HL-60/S4 treated with phorbol 12-myristate 13-acetate at 8.2 ng/mL for 4 days and 3 days (cell line): ENCODE measurements around the gene IGF2BP2.
"Not testable (repeated sequence)": the region's sequence is repeated elsewhere in the genome, so short reads cannot be mapped to it uniquely, and the experiment has no call there.

Experiments
- in situ Hi-C: fragments of 300-500 bp; cut with MboI; formaldehyde crosslinking; loops from 2 replicates; pipeline ENCODE4 v1.15.0; 2022; ENCODE audit warnings: low sequenced_read_pairs

Gene IGF2BP2

DNA sequence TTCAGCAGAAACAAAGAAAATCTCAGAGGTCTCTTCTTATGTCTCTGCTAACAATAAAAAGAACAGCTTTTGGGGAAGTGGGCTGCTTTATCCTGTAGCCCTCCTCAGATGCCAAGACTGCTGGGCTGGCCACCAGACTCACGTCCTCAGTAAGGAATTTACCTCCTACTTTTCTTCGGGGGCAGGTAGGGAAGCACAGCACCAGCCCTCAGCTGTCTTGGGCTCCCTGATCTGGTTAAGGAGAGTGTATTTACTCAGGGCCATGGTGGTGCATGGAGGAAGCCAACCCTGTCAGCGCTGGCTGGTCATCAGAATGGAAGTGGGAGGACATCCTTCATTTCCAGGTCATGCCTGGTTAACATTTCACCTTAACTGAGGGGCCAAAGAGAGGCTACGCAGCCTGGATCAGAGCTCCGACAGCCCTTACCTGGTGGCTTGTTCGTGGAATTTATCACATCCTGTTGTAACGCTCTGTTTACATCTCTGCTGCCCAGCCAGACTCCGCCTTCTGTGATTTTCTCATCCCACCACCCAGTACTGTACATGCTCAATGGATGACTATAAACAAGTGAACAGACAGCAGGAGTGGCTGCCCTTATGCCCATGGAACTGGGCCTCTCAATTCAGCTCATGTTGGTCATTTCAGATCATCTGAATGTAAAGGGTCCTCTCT, 108.3 kb downstream of the IGF2BP2 start:
- in situ Hi-C loops = no loop called here

DNA sequence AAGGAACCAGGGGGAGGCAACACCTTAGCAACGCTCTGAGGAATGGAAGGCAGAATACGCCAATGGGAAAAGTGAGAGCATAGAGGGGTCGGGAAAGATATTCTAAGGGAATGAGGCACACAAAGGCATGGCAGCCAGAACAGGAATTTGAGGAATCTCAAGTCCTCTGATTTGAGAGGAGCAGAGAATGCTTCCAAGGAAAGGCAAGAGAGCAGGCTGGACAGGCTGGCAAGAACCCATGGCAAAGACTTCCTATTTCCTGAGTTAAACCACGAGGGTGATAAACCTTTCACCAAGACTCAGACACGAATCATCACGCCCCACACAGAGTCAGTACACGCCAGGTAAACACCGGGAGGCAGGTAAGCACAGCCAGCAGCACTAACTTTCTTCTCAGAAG, 109.8 kb downstream of the IGF2BP2 start:
- in situ Hi-C loops = no loop called here

DNA sequence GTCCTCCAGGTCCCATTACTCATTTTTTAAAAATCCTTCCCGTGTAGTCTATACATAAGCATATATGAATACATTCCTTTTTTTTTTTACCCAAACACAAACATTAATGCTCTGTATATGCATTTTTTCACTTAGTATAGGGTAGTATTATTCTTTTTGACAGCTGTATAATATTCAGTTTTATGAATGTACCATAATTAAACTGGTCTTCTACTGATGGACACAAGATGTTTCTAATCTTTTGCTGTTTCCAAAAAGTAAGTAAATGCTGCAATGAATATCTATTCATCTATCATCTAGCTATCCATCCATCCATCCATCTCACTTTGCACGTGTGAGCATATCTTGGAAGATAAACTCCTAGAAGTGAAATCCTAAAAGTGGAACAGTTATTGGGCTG, 110.8 kb downstream of the IGF2BP2 start:
- in situ Hi-C loops = no loop called here

DNA sequence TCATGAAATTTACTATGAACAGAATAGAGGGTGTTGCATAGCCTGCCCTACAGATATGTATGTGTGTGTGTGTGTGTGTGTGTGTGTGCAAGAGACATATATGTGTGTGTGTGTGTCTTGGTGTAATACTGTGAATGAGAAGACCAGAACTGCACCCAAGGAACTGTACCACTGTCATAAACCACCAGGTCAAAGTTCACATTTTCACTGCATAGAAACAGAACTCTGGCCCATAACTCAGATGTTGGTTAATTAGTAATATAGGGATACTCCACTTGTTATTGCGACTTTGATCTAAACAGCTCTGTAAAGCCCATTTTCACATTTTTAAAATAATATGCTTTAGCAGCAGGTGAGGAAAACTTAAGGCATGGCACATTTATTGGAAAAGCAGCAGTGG, 111.8 kb downstream of the IGF2BP2 start:
- in situ Hi-C loops = no loop called here

DNA sequence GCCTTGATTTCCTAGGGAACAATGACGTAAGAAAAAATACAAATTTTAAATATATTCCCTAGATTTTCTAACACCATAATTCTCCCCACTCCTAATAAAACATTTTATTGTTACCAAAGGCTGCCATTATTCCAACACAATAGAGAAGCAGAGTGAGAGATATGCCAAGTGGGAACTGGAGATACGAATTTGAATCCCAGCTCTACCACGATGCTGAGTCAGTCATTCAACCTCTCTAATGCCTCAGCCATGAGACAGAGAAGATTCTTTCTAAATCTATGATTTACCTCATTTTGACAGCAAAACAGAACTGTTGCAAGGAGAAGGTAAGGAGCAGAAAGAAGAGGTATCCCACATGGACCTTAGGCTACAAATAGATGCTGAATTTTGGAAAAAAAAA, 112.5 kb downstream of the IGF2BP2 start:
- in situ Hi-C loops = no loop called here

DNA sequence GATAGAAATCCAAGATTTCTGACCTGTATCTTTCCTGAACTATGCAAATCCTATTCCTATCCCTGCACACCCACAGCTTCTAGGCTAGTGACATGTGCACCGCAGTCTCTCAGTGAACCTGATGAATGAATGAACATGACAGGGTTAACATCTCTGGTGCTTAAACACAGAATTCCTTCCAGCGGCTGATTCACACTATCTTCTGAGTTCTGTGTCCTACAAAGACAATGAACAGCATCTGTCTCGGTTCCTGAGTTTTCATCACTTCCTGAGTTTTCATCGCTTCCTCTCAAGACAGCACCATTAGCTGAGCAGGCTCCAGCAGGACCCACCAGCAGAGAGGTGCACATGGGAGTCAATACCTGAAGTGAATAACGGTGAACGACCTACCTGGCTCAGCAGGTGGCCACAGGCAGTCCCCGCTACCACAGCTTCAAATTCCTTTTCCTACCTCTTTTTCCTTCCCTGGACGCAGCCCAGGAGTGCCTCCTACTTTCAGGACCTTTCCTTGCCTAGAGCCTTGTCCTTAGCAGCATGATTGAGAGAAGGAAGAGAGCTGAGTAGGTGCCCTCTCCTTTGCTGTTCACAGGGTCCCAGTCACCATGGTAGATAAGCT, 113.5 kb downstream of the IGF2BP2 start:
- in situ Hi-C loops = no loop called here

DNA sequence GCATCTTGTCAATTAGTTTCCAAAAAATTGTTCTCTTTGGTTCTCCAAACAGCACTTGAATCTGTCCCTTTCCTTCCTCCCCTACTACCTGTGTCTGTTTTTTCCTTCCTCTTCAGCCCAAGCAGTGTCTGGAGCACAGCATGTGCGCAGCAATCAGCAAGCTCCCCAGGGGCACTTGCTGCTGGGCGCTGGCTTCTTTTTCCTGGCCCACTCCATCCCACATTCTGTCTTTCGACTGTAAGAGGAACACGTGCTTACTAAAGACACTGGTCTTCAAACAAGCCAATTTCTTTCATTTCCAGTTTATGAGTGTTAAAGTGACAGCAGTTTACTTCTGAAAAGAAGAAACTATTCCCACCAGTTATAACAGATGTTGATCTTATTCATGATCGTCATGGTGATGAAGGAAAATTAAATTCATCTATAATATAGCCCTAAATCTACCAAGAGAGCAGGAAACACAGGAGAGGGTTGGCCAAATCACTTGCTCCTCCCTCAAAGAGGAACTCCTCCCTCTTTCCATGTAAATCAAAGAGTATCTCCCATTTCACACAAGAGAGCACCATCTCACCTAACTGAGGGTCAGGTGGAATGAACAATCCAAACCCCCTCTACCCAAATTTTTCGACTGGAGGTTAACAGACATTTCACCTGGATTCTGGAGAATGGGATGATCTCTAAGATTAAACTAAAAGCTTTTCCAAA, 115.4 kb downstream of the IGF2BP2 start:
- in situ Hi-C loops = no loop called here

DNA sequence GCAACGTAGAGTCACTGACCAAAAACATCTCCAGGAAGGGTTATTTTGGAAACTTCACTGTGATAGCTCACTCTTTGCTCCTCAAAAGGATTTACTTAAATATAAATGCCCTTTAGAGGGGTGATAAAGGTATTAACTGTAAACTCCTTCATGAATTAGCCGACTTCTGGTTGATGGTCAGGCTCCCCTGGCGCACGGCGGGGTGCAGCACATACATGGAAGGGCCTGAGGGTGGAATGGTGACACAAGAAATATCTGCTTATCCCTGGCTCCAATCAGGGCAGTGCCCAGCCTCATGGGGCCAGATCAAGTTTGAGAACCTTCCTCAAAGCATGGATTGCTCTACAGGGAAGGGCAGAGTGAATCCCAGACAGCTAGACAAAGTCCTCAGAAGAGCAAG, 116.5 kb downstream of the IGF2BP2 start:
- in situ Hi-C loops = no loop called here

DNA sequence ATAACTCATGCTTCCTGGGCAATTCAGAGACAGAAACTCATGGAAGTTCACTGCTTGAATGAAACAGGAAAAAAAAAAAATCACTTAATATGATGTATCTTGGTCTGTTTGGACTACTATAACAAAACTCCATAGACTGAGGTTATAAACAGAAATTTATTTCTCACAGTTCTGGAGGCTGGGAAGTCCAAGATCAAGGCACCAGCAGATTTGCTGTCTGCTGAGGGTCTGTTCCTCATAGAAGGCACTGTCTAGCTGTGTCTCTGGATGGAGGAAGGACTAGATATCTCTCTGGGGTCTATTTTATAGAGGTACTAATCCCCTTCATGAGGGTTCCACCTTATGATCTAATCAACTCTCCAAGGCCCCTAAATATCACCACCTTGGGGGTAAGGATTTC, 119.3 kb downstream of the IGF2BP2 start:
- in situ Hi-C loops = no loop called here

DNA sequence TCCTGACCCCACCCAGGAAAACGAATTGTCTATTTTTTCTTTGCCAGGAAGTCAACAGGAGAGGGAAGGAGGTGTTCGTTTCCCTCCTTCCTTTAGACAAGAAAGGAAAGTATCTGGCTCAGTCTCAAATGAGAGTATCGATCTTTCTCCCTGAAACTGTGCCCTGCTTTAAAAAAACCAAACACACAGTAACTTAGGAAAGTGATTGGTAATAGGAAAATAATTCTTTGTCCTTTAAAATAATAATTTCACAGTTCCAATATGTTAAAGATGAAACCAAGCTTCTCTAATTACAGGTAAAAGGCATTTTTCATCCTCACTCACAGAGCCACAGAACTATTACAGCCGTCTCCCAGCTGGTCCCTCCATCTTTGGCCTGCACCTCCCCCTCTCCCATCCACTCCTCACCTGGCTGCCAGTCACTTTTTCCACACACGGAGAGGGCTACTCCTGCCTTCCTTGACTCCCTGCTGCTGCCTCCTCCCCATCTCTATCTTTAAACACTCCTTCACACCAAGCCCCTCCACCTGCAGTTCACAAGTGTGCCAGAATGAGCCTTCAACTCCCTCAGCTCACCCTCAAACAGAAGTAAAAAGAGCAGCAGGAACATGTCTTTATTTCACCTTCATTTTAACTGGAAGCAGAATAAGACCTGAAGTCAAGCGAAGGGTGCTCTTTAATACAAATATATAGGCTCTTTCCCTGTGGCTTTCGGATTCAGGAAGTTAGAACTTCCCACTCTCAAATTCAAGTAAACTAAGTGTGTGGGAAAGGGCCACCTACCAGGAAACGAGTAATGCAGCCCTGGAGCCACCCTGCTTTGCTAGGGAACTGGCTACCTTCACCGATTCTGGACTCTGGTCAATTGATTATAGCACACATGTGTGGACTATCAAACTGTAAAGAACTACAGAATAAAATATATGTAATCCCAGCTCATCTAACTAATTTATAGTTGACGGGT, 122.3 kb downstream of the IGF2BP2 start:
- in situ Hi-C loops = no loop called here

DNA sequence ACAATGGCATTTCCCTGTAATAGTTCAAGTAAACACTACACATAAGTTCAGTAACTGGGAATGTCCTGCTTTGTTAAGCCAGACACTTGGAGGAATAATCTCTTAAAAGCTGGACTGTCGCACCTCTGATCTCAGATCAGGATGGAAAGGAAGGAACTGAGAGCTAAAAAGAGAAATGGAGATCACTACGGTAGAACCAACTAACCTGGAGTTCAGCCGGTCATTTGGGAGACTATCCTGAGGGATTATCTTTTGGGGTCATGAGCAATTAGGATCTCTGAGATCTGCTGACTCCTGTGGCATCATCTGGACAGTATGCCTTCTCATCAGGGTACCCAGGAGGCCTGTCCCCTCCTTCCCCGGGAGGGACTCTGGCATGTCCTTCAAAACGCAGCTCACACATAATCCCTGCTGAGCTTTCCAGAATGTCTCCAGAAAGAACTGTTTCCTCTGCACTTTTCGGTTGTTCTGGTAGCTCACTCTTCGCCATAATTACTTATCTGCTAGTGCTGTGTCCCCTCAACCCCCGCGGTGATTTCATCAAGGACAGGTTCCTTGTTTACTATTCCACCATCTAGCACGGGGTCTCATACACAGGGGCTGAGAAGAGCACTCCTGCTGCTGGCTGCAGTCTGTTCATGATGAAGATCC, 123.1 kb downstream of the IGF2BP2 start:
- in situ Hi-C loops = no loop called here

DNA sequence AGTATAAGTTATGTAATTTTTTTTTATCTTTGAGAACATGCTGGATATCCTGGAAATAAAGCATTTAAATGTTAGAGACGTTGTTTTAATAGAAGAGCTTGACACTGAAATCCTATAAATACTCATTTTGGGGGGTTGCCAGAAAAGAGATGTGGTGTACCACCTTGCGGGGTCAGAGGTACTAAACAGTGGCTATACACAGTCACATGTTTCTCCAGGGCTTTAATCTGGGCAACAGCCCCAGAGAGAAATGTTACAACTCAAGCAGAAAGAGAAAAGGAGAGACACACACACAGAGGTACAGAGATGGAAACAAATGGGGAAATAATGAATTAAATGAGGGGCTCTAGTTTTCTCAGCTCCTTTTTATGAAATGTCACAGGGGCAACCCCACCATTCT, 124.9 kb downstream of the IGF2BP2 start:
- in situ Hi-C loops = no loop called here

DNA sequence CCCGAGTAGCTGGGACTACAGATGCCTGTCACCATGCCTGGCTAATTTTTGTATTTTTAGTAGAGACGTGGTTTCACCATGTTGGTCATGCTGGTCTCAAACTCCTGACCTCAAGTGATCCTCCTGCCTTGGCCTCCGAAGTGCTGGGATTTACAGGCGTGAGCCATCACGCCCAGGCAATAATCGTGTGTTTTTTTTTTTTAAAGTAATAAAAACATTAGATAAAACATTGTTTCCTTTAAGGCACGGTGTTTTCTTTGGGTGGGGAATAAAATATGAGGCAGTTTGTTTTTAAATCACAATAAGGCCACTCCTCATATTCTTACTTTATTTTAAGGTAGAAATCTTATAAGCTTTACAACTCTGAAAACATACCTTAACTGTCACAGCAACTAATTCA, 127.6 kb downstream of the IGF2BP2 start:
- in situ Hi-C loops = not testable (repeated sequence)

DNA sequence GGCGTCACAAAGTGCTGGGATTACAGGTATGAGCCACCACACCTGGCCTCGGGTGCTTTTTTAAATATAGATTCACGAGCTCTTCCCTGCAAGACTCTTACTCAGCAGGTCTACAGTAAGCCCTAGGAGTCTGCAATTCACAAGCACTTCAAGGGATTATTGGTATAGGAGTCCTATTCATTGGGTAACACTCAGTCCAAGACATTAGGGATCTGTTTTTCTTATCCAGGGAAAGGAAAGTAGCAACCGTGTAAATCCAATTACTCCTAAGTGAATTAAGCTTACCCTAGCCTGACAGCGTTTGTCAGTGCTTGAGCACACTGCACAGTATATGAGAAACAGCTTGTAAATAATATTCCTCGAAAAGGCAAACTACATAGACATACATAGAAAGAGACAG, 128.8 kb downstream of the IGF2BP2 start:
- in situ Hi-C loops = no loop called here

DNA sequence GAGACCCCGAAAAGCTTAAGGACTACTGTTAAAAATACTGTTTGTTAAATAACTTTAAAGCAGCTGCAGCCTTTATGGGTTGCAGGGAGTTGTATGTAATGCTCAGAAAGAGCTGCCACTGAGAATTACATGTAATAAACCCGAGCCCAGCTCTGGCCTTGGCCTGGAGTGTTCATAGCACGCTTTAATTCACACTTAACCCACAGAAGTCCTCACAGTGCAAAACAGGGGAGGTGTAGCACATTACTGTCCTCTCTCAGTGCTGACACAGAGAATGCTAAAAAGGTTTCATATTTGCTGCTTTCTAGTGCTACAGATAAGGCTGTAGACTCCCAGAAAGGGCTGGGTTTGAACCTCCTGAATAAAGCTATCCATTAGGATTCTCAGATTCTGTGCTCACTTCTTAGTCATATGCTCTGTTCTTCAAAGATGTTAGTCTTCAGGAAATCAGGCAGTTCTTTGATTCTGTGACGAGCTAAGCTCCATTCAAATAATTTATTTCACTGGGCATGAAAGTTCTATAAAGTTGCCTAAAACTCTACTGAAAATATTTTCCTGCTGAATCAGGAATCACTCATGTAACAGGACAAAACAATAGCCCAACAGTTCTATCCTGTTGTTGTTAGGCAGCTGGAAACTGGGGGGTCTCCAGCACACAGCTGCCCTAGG, 130.7 kb downstream of the IGF2BP2 start:
- in situ Hi-C loops = no loop called here

DNA sequence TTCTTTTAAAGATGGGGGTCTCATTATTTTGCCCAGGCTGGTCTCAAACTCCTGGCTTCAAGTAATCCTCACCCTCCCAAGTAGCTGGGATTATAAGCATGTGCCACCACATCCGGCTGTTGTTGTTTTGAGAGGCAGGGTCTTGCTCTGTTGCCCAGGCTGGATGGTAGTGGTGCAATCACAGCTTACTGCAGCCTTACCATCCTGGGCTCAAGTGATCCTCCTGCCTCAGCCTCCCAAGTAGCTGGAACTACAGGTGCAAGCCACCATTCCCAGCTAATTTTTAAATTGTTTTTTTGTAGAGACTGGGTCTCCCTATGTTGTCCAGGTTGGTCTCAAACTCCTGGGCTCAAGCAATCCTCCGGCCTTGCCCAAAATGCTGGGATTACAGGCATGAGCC, 133.2 kb downstream of the IGF2BP2 start:
- in situ Hi-C loops = no loop called here

DNA sequence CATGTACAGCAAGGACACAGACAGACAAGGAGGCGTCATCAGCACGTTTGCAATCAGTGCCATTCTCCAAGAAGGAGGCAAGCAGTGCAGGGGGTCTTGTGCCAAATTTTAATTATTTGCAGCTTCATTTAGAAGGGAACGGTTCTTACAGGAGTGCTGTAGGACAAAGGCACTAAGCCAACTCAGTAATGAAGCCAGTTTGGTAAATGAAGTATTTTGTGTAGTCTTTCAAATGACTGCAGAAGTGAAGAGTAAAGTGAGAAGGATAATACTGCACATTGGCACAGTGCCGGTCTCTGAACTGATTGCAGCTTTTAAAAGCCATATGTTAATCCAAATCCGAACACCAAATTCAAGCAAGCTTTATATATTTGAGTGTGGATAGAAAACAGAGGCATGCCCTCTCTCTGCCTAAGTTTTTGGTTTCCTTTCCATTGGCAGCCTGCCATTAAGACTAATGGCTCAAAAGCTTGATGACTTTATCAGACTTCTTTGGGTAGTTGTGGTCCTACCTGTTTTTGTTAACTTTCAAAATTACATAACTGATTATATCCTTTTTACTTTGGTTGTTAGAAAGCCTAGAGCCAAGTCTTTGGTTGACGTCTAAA, 137.5 kb downstream of the IGF2BP2 start:
- in situ Hi-C loops = no loop called here

DNA sequence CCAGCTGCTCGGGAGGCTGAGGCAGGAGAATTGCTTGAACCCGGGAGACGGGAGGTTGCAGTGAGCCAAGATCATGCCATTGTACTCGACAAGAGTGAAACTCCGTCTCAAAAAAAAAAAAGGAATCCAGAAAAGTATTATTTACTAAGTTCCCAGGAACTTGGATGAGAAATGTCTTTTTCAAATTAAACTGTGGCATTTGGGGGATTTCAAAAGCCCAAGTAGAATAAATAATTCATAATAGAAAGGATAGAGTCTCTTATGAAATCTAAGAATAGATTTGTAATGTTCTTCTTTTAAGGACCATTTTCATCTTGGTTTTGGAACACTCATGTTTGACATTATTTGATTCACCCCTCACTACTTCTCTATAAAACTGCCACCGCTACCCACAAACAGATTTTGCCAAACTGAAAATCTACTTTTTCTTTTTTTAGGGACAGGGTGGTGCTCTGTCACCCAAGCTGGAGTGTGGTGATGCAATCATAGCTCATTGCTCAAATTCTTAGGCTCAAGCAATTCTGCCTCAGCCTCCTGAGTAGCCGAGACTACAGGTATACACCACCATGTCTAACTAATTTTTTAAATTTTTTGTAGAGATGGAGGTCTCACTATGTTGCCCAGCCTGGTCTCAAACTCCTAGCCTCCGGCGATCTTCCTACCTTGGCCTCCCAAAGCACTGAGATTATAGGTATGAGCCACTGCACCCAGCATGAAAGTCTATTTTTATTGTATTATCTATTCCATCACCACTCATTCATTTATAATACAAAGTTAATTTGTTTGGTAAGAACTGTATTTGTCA, 139.4 kb downstream of the IGF2BP2 start:
- in situ Hi-C loops = no loop called here

DNA sequence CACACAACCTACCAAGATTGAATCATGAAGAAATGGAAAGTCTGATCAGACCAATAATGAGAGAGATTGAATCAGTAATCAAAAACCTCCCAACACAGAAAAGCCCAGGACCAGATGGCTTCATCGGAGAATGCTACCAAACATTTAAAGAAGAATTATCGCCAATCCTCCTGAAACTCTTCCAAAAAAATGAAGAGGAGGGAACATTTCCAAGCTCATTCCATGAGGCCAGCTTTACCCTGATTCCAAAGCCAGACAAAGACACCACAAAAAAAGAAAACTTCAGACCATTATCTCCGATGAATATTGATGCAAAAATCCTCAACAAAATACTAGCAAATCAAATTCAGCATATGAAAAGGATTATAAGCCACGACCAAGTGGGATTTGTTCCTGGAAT, 144.6 kb downstream of the IGF2BP2 start:
- in situ Hi-C loops = no loop called here
